SK-N-SH treated with all-trans-retinoic acid at 6 μM for 48 hours (cell line): ENCODE results near the gene TLR3.

ENCODE experiments used
- ARNTL ChIP-seq: fragments of 450-650 bp; formaldehyde crosslinking; IDR thresholded peaks from 2 replicates; pipeline ENCODE4 v1.5.0; 2020; ENCODE audit warnings: low read depth, mild to moderate bottlenecking, moderate library complexity, borderline replicate concordance
- CREB5 ChIP-seq: fragments of 250-450 bp; sonication (Bioruptor Pico); IDR thresholded peaks from 2 replicates; pipeline ENCODE4 v1.5.1; 2020; ENCODE audit warnings: low read depth, mild to moderate bottlenecking, moderate library complexity
- GLIS3 ChIP-seq: fragments of 250-450 bp; sonication (Bioruptor Pico); IDR thresholded peaks from 2 replicates; pipeline ENCODE4 v1.5.0; 2020; ENCODE audit warnings: mild to moderate bottlenecking, moderate library complexity
- SNAI2 ChIP-seq: fragments of 250-450 bp; sonication (Bioruptor Pico); IDR thresholded peaks from 2 replicates; pipeline ENCODE4 v1.5.0; 2020; ENCODE audit warnings: mild to moderate bottlenecking, moderate library complexity
- TCF4 ChIP-seq: fragments of 250-450 bp; sonication (Bioruptor Pico); IDR thresholded peaks from 2 replicates; pipeline ENCODE4 v1.8.0; 2021; ENCODE audit warnings: mild to moderate bottlenecking, moderate library complexity, borderline replicate concordance
- ZFP30 ChIP-seq: fragments of 450-650 bp; formaldehyde crosslinking; IDR thresholded peaks from 2 replicates; pipeline ENCODE4 v1.5.0; 2022; ENCODE audit warnings: mild to moderate bottlenecking, moderate library complexity
- TF ChIP-seq, protein P1 (sequence below): fragments of 250-450 bp; sonication (Bioruptor Pico); IDR thresholded peaks from 2 replicates; pipeline ENCODE4 v1.5.1; 2021; ENCODE audit warnings: mild to moderate bottlenecking, moderate library complexity
- TF ChIP-seq, protein P2 (sequence below): fragments of 250-450 bp; sonication (Bioruptor Pico); IDR thresholded peaks from 2 replicates; pipeline ENCODE4 v1.8.0; 2020; ENCODE audit warnings: mild to moderate bottlenecking, moderate library complexity, borderline replicate concordance

- TF ChIP-seq, protein P1, sequence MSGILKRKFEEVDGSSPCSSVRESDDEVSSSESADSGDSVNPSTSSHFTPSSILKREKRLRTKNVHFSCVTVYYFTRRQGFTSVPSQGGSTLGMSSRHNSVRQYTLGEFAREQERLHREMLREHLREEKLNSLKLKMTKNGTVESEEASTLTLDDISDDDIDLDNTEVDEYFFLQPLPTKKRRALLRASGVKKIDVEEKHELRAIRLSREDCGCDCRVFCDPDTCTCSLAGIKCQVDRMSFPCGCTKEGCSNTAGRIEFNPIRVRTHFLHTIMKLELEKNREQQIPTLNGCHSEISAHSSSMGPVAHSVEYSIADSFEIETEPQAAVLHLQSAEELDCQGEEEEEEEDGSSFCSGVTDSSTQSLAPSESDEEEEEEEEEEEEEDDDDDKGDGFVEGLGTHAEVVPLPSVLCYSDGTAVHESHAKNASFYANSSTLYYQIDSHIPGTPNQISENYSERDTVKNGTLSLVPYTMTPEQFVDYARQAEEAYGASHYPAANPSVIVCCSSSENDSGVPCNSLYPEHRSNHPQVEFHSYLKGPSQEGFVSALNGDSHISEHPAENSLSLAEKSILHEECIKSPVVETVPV = no peak
- TF ChIP-seq, protein P2, sequence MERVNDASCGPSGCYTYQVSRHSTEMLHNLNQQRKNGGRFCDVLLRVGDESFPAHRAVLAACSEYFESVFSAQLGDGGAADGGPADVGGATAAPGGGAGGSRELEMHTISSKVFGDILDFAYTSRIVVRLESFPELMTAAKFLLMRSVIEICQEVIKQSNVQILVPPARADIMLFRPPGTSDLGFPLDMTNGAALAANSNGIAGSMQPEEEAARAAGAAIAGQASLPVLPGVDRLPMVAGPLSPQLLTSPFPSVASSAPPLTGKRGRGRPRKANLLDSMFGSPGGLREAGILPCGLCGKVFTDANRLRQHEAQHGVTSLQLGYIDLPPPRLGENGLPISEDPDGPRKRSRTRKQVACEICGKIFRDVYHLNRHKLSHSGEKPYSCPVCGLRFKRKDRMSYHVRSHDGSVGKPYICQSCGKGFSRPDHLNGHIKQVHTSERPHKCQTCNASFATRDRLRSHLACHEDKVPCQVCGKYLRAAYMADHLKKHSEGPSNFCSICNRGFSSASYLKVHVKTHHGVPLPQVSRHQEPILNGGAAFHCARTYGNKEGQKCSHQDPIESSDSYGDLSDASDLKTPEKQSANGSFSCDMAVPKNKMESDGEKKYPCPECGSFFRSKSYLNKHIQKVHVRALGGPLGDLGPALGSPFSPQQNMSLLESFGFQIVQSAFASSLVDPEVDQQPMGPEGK (CRISPR knock-in tag) = no peak
- TF ChIP-seq ZFP30 (CRISPR knock-in tag) (no peak), ARNTL (CRISPR knock-in tag) (no peak), SNAI2 (CRISPR knock-in tag) (no peak), CREB5 (CRISPR knock-in tag) (no peak), GLIS3 (CRISPR knock-in tag) (no peak), TCF4 (no peak)
Measured at GRCh38 chr4:186036976-186037581, 31.9 kb upstream of the TLR3 start.
